Choroid plexus epithelial cell (primary cell): ENCODE data around the gene ACACA.

Source experiments
- DNase-seq: peaks from one replicate; pipeline ENCODE4 v3.0.0-alpha.2; 2010; ENCODE audit warnings: low read depth
- H3K4me3 ChIP-seq: 2 replicates; pipeline ENCODE4 v1.5.1; 2011; ENCODE audit warnings: low read depth, mild to moderate bottlenecking, control low read depth, low read length, moderate library complexity
- TF ChIP-seq, protein P1 (sequence below): conservative IDR thresholded peaks from 2 replicates; pipeline ENCODE4 v1.5.1; 2011; ENCODE audit warnings: low read depth, mild to moderate bottlenecking, control low read depth, inconsistent platforms, low read length, moderate library complexity

Gene ACACA

GRCh38 chr17:37097154-37097553 is 309.5 kb downstream of the ACACA start:
- TF ChIP-seq, protein P1, sequence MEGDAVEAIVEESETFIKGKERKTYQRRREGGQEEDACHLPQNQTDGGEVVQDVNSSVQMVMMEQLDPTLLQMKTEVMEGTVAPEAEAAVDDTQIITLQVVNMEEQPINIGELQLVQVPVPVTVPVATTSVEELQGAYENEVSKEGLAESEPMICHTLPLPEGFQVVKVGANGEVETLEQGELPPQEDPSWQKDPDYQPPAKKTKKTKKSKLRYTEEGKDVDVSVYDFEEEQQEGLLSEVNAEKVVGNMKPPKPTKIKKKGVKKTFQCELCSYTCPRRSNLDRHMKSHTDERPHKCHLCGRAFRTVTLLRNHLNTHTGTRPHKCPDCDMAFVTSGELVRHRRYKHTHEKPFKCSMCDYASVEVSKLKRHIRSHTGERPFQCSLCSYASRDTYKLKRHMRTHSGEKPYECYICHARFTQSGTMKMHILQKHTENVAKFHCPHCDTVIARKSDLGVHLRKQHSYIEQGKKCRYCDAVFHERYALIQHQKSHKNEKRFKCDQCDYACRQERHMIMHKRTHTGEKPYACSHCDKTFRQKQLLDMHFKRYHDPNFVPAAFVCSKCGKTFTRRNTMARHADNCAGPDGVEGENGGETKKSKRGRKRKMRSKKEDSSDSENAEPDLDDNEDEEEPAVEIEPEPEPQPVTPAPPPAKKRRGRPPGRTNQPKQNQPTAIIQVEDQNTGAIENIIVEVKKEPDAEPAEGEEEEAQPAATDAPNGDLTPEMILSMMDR: no peak
- DNase-seq: no peak

GRCh38 chr17:37096071-37096470 is 310.6 kb downstream of the ACACA start:
- no peak overlapping the region for H3K4me3 ChIP-seq
- no peak for DNase-seq
- TF ChIP-seq, protein P1: no peak

More at GRCh38 chr17:37097154-37097553, 309.5 kb downstream of the ACACA start:
- no peak overlapping the region for H3K4me3 ChIP-seq

GRCh38 chr17:37094391-37094790 is 312.2 kb downstream of the ACACA start:
- TF ChIP-seq, protein P1: no peak
- no peak overlapping the region for H3K4me3 ChIP-seq
- DNase-seq: no peak

DNA sequence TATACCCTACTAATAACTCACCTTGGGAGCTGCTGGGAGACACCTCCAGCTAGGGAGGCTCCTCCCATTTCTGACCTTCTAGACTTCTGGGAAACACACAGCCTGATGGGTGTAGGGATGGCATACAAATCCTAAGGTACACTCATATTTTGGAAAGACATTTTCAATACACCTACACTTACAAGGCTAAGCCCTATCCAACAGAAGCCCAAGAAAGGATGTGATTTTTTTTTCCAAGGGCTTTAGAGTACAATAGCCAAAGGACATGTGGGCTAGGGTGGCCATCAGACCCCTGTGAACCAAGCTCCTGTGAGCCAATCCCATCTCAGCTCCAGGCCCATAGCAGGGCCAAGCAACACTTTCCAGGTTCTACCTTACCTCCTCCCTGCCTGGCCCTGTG is 313.9 kb downstream of the ACACA start:
- no peak for DNase-seq
- no peak overlapping the region for H3K4me3 ChIP-seq
- TF ChIP-seq, protein P1: no peak

- H3K4me3 ChIP-seq: no peak overlapping the region
- TF ChIP-seq, protein P1: no peak
- DNase-seq: peak; percentile 42
Measured at GRCh38 chr17:37092071-37092470, 314.6 kb downstream of the ACACA start.

- TF ChIP-seq, protein P1: no peak
- no peak overlapping the region for H3K4me3 ChIP-seq
- no peak for DNase-seq
Measured at GRCh38 chr17:37090941-37091340, 315.7 kb downstream of the ACACA start.

DNA sequence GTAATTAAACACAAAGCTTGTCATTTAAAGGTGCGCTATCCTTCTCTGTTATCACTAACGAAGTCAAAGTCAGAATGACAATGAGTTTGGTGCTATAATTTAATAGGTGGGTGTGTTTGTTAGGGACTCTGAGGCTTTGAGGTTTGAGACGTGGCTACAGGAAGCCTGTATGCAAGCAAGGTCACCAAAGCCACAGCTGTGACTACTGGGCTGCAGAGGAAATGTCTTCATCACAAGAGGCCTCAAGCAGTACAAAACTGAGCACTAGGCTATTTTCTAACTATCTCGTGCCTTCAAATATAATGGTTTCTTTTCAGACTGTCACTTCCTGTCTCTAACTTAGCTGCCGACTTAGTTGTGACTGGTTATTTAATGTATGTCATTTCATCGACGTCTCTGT is 316.7 kb downstream of the ACACA start:
- TF ChIP-seq, protein P1: no peak
- peak; percentile 35 for DNase-seq
- H3K4me3 ChIP-seq: no peak overlapping the region
